Cardiac muscle cell (in vitro differentiated cells and primary cell): Measurements from ENCODE around the gene COTL1. TPM values are rescaled to one million over a fixed set of nuclear protein-coding genes. Genes with fewer than 3 reads are reported as not detected.

Experiments
- DNase-seq, 2 donors: peaks; one replicate each; pipeline versions ENCODE4 v3.0.0 to v3.0.0-alpha.2; 2010 to 2017; ENCODE audit warnings: low read depth in 1 of 2, low spot score in 1 of 2
- H3K27ac ChIP-seq: fragments of 200-600 bp; sonication (generic); 2 replicates; pipeline ENCODE4 v1.5.1; 2016
- H3K27me3 ChIP-seq: fragments of 200-600 bp; sonication (generic); 2 replicates; pipeline ENCODE4 v1.6.0; 2016; ENCODE audit warnings: control low read depth
- H3K36me3 ChIP-seq: fragments of 200-600 bp; sonication (generic); 2 replicates; pipeline ENCODE4 v1.5.1; 2016; ENCODE audit warnings: control low read depth
- H3K4me1 ChIP-seq: fragments of 200-600 bp; sonication (generic); 2 replicates; pipeline ENCODE4 v1.8.1; 2017; ENCODE audit warnings: low read depth, mild to moderate bottlenecking, mixed run types
- H3K4me3 ChIP-seq: fragments of 200-600 bp; sonication (generic); 2 replicates; pipeline ENCODE4 v1.5.1; 2016; ENCODE audit warnings: mild to moderate bottlenecking
- H3K9me3 ChIP-seq: fragments of 200-600 bp; sonication (generic); 2 replicates; pipeline ENCODE4 v1.5.1; 2017; ENCODE audit warnings: low read depth, mild to moderate bottlenecking, control low read depth
- polyA plus RNA-seq: library from polyadenylated mRNA; unstranded; fragments of >200 nt; fragmentation: Nextera tagmentation; extraction: Ambion mirVana; gene quantifications from 2 replicates; pipeline ENCODE4 v1.2.1, GENCODE V29; 2016
- total RNA-seq: library from RNA; depleted of rRNA; stranded (reverse); fragments of >200 nt; gene quantifications from 2 replicates; pipeline ENCODE4 v1.2.3, GENCODE V29; 2016
- TF ChIP-seq, protein P1 (sequence below): IDR thresholded peaks from 2 replicates; pipeline ENCODE4 v1.5.1; 2012; ENCODE audit warnings: low read depth, mild to moderate bottlenecking, low read length

COTL1 gene
- total and polyA plus RNA-seq, 2 experiments from 2014 or later = 32.3 to 70.2 TPM

DNA sequence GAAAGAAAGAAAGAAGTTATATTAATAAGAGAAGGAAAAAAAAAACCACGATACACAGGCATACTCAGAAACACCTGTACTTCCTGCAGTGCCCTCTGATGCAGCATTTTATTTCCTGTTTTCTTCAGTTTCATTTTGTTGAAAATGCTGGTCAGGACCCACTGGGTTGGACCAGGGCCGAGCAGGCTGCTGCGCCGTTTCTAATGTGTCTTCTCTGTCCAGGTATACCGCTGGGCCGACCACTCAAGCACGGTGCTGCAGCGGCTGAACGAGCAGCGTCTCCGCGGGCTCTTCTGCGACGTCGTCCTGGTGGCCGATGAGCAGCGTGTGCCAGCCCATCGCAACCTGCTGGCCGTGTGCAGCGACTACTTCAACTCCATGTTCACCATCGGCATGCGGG lies 38.8 kb upstream of the COTL1 start:
- H3K4me1 ChIP-seq = peaks cover 5% of the 10 kb centered on the region
- no peak for DNase-seq
- H3K9me3 ChIP-seq = no peaks in the 10 kb centered on the region
- no peak overlapping the region for H3K27ac ChIP-seq
- TF ChIP-seq, protein P1, sequence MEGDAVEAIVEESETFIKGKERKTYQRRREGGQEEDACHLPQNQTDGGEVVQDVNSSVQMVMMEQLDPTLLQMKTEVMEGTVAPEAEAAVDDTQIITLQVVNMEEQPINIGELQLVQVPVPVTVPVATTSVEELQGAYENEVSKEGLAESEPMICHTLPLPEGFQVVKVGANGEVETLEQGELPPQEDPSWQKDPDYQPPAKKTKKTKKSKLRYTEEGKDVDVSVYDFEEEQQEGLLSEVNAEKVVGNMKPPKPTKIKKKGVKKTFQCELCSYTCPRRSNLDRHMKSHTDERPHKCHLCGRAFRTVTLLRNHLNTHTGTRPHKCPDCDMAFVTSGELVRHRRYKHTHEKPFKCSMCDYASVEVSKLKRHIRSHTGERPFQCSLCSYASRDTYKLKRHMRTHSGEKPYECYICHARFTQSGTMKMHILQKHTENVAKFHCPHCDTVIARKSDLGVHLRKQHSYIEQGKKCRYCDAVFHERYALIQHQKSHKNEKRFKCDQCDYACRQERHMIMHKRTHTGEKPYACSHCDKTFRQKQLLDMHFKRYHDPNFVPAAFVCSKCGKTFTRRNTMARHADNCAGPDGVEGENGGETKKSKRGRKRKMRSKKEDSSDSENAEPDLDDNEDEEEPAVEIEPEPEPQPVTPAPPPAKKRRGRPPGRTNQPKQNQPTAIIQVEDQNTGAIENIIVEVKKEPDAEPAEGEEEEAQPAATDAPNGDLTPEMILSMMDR = no peak
- H3K27me3 ChIP-seq = no peaks in the 10 kb centered on the region
- H3K36me3 ChIP-seq = peaks cover 16% of the 10 kb centered on the region
- H3K4me3 ChIP-seq = no peak overlapping the region

DNA sequence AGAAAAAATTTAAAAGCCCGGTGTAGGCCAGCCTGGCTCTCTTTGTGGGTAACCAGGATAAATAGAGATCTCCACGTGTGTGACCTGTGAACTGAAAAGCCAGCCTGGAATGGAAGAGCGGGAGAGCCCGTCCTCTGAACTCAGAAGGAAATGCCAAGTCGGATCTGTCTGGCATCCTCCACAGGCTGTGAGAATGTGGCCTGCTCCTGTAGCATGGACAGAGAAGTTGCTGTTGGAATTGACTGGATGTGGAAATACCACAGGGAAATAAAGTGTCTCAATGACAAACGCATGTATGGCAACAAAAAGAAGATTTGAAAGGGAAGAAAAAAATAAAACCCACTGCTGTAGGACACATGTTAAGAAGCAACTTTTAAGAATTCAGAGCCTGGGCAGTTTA lies 37.1 kb upstream of the COTL1 start:
- Histone ChIP-seq H3K27me3 (no peaks in the 10 kb centered on the region), H3K4me1 (peaks cover 5% of the 10 kb centered on the region), H3K27ac (no peak overlapping the region), H3K36me3 (peaks cover 11% of the 10 kb centered on the region), H3K9me3 (no peaks in the 10 kb centered on the region), H3K4me3 (no peak overlapping the region)
- TF ChIP-seq, protein P1 = no peak
- DNase-seq = no peak

DNA sequence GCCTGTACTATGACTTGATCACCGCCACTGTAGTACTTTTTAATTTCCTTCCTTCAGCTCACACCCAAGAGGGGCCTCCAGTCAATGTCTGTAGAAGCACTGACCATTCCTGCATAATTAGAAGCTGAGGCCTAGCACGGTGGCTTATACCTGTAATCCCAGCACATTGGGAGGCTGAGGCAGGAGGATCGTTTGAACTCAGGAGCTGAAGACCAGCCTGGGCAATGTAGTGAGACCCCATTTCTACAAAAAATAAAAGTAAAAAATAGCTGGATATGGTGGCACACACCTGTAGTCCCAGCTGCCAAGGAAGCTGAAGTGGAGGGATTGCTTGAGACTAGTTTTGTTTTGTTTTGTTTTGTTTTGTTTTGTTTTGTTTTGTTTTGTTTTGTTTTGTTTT lies 36.4 kb upstream of the COTL1 start:
- Histone ChIP-seq H3K36me3 (peaks cover 11% of the 10 kb centered on the region), H3K27ac (no peak overlapping the region), H3K4me3 (no peak overlapping the region), H3K4me1 (peaks cover 5% of the 10 kb centered on the region), H3K9me3 (no peaks in the 10 kb centered on the region), H3K27me3 (no peaks in the 10 kb centered on the region)
- no peak for DNase-seq
- TF ChIP-seq, protein P1 = no peak

DNA sequence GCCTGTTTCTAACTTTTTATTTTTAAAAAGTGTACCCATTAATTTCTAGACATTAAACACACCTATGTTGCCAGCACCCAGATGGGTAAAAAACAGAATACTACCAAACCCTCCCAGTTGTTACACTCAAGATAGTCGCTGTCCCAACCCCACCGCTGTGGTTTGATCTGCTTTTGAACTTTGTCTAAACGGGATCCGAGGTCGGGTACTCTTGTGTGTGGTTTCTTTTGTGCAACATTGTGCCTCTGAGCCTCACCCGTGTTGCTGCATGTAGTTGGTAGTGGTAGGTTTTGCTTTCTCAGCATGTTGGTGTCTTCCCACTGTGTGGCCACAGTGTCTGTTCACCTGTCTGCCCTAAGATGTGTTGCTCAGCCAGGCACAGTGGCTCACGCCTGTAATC lies 34.7 kb upstream of the COTL1 start:
- Histone ChIP-seq H3K27me3 (no peaks in the 10 kb centered on the region), H3K9me3 (no peaks in the 10 kb centered on the region), H3K4me3 (no peak overlapping the region), H3K36me3 (peaks cover 4% of the 10 kb centered on the region), H3K27ac (no peak overlapping the region), H3K4me1 (no peaks in the 10 kb centered on the region)
- DNase-seq = no peak
- TF ChIP-seq, protein P1 = no peak

DNA sequence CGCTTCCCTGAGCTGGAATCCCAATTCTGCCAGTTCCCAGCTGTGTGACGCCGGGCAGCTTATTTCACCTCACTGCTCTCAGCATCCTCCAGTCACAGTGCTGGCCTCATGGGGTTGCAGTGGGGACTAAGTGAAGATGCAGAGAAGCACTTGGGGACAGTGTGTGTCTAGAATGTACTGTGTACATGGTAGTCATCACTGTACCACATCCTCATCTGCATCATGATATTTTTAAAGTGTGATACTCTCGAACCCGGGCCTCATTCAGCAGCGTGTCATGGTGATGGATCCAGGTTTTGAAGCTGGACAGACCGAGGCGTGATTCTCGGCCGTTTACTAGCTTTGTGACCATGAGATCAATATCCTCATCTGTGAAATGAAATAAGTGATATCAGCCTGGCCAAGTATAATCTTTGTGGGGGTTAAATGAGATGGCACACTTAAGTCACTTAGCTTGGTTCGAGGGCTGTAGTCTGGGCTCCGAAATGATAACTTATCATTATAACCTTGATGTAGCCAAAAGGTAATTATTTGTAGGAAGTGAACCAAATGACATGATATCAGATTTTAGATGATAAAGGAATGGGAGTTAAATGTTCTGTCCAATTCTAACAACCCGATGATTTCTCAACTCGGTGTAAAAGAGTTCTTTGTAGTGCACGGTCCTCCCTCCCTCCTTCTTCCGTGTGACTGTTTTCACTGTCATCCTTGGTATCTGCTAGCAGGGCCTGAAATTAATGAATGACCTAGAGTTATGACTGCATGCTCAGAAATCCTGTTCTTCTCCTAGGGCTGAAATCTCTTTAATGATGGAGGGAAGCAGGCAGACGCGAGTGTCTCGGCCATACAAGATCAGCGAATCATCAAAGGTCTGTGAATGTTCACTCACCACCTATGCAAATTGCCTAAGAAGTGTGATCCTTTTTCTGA lies 32.4 kb upstream of the COTL1 start:
- H3K9me3 ChIP-seq = no peaks in the 10 kb centered on the region
- no peaks in the 10 kb centered on the region for H3K27me3 ChIP-seq
- no peak overlapping the region for H3K4me3 ChIP-seq
- no peaks in the 10 kb centered on the region for H3K4me1 ChIP-seq
- TF ChIP-seq, protein P1 = no peak
- H3K27ac ChIP-seq = no peak overlapping the region
- peak in 1 of 2 donors; percentile 32 for DNase-seq
- H3K36me3 ChIP-seq = no peaks in the 10 kb centered on the region
